Psoas muscle (tissue), 8 donors: ENCODE results near the gene ZIC5. TPM values are rescaled to one million over a fixed set of nuclear protein-coding genes. Genes with fewer than 3 reads are reported as not detected.

Source experiments
- ATAC-seq, 4 donors: fragments of 200-7000 bp; cut with Tn5 transposase; one replicate each; pipeline ENCODE4 v1.9.1; 2020; ENCODE audit warnings: moderate library complexity in 3 of 4, mild to moderate bottlenecking in 2 of 4
- DNase-seq, 2 donors: peaks; one replicate each; pipeline ENCODE4 v3.0.0-alpha.2; 2020
- H3K27ac ChIP-seq: fragments of 200-600 bp; one replicate; pipeline ENCODE4 v1.8.0; 2022
- H3K27me3 ChIP-seq, 3 donors: fragments of 200-600 bp in 1 of 3; one replicate each; pipeline versions ENCODE4 v1.6.1 to v1.8.0; 2013 to 2022; ENCODE audit warnings: low read length in 2 of 3, mild to moderate bottlenecking in 2 of 3, moderate library complexity in 1 of 3; ENCODE audit not compliant: insufficient read depth in 3 of 3
- H3K36me3 ChIP-seq, 2 donors: fragments of 200-600 bp in 1 of 2; one replicate each; pipeline versions ENCODE4 v1.6.1 to v1.8.0; 2013 to 2022; ENCODE audit warnings: low read depth in 1 of 2, mild to moderate bottlenecking in 1 of 2, moderate library complexity in 1 of 2; ENCODE audit not compliant: insufficient read depth in 1 of 2
- H3K4me1 ChIP-seq: fragments of 200-600 bp; one replicate; pipeline ENCODE4 v1.8.0; 2022
- H3K4me3 ChIP-seq: fragments of 200-600 bp; one replicate; pipeline ENCODE4 v1.8.0; 2022; ENCODE audit warnings: mild to moderate bottlenecking
- H3K9me3 ChIP-seq: fragments of 200-600 bp; one replicate; pipeline ENCODE4 v1.8.0; 2022
- CTCF ChIP-seq: fragments of 200-600 bp; IDR thresholded peaks from one replicate; pipeline ENCODE4 v1.8.0; 2022; ENCODE audit warnings: antibody characterized with exemption
- WGBS, 3 donors: extraction: QIAGEN DNeasy Blood & Tissue Kit; methylation state at CpG; one replicate each; pipeline versions ENCODE4 v1.1.6 to v1.1.7; 2013; 5-methylcytosine and 5-hydroxymethylcytosine counted together
- intact Hi-C, 2 donors: fragments of 100-400 bp; cut with DNase I; formaldehyde crosslinking; loops; one replicate each; pipeline versions ENCODE4 v1.11.0 to v1.14.2; 2022
- polyA plus RNA-seq, 3 donors: library from polyadenylated mRNA; stranded (reverse); fragments of 200-250 nt; gene quantifications; one replicate each; pipeline ENCODE4 v1.2.3, GENCODE V29; 2013
- total RNA-seq, 4 donors: library from RNA; stranded (reverse); fragmentation: NEBNext Ultra II Directional in 2 of 4; extraction: Animal tissue kit (Norgen Biotek cat#: 25700) in 2 of 4; gene quantifications; one replicate each; pipeline versions ENCODE4 v1.2.1 to v1.2.4, GENCODE V29; 2021 to 2023
- donor health status: healthy with polysubstance abuse.
- donor health status: DM: no; HTN: no; CAD: no; lungs with moderate emphysema.
- donor health status: Bipolar disorder and iron deficiency.
- donor health status: healthy.
- donor health status: DM: yes; HTN: yes; CAD: no.
- donor health status: DM: no; HTN: no; CAD: no.
- donor health status: DM: no; HTN: no; CAD: no.
- donor health status: DM: yes; HTN: yes; CAD: no.

The ZIC5 gene
- total and polyA plus RNA-seq, 7 donors: not detected

GRCh38 chr13:99991013-99991827, 19.7 kb upstream of the ZIC5 start:
- TF ChIP-seq CTCF: no peak
- Histone ChIP-seq H3K27me3 (peaks cover 8 to 100% (median 45%) of the 10 kb centered on the region in 3 donors), H3K4me3 (no peak overlapping the region), H3K27ac (no peak overlapping the region), H3K9me3 (no peaks in the 10 kb centered on the region), H3K4me1 (no peaks in the 10 kb centered on the region), H3K36me3 (no peaks in the 10 kb centered on the region)
- intact Hi-C loops: no loop called here
- 12 to 15% (median 12%) methylated on average over 35 of the region's 35 CpGs for WGBS, 3 donors
- DNase-seq (no peak), ATAC-seq (no peak)

GRCh38 chr13:99990126-99990977, 18.8 kb upstream of the ZIC5 start:
- no peaks in the 10 kb centered on the region for H3K9me3 ChIP-seq
- H3K4me1 ChIP-seq: no peaks in the 10 kb centered on the region
- peak in 1 of 4 donors; percentile 19 for ATAC-seq
- H3K36me3 ChIP-seq: no peaks in the 10 kb centered on the region
- DNase-seq: no peak
- no peak overlapping the region for H3K4me3 ChIP-seq
- intact Hi-C loops: no loop called here
- 11 to 16% (median 15%) methylated on average over 42 of the region's 42 CpGs for WGBS, 3 donors
- peaks cover under 1 to 99% (median 43%) of the 10 kb centered on the region in 3 donors for H3K27me3 ChIP-seq
- no peak for TF ChIP-seq CTCF
- H3K27ac ChIP-seq: no peak overlapping the region

- no peak for TF ChIP-seq CTCF
- intact Hi-C loops: no loop called here
- H3K4me3 ChIP-seq: no peak overlapping the region
- no peak overlapping the region for H3K27ac ChIP-seq
- no peaks in the 10 kb centered on the region for H3K4me1 ChIP-seq
- no peaks in the 10 kb centered on the region for H3K9me3 ChIP-seq
- H3K36me3 ChIP-seq: no peaks in the 10 kb centered on the region
- DNase-seq (no peak), ATAC-seq (peak in 1 of 4 donors; percentile 39)
- H3K27me3 ChIP-seq: peaks cover 0 to 98% (median 49%) of the 10 kb centered on the region in 3 donors
- 11 to 16% (median 16%) methylated on average over 42 of the region's 42 CpGs for WGBS, 3 donors
Observed at GRCh38 chr13:99989276-99990125, 17.9 kb upstream of the ZIC5 start.

GRCh38 chr13:99988529-99989275, 17.1 kb upstream of the ZIC5 start:
- Histone ChIP-seq H3K4me3 (no peak overlapping the region), H3K4me1 (no peaks in the 10 kb centered on the region), H3K9me3 (no peaks in the 10 kb centered on the region), H3K27me3 (peaks cover 0 to 98% (median 56%) of the 10 kb centered on the region in 3 donors), H3K27ac (no peak overlapping the region), H3K36me3 (no peaks in the 10 kb centered on the region)
- DNase-seq: no peak
- no peak for TF ChIP-seq CTCF
- intact Hi-C loops: no loop called here
- ATAC-seq: peak in 1 of 4 donors; percentile 18
- 10 to 14% (median 11%) methylated on average over 40 to 43 of the region's 43 CpGs for WGBS, 3 donors
